H1 (cell line): ENCODE results near the gene MAPK14.

Experiments used
- PHF8 ChIP-seq: fragments of 200-600 bp; sonication (generic); conservative IDR thresholded peaks from 2 replicates; pipeline ENCODE4 v1.7.1; 2012; ENCODE audit warnings: low read depth, mild to moderate bottlenecking, inconsistent platforms, low read length, moderate library complexity
- RAD21 ChIP-seq, 2 experiments: IDR thresholded peaks in 1 of 2; conservative IDR thresholded peaks in 1 of 2; 2 replicates each; pipeline ENCODE4 v1.6.1; 2011; ENCODE audit warnings: low read depth in 2 of 2, low read length in 2 of 2, improper control_type of control experiment in 1 of 2, inconsistent platforms in 1 of 2, mild to moderate bottlenecking in 1 of 2, moderate library complexity in 1 of 2
- TF ChIP-seq, protein P1 (sequence below): IDR thresholded peaks from 2 replicates; pipeline ENCODE4 v1.6.1; 2012; ENCODE audit warnings: inconsistent platforms

DNA sequence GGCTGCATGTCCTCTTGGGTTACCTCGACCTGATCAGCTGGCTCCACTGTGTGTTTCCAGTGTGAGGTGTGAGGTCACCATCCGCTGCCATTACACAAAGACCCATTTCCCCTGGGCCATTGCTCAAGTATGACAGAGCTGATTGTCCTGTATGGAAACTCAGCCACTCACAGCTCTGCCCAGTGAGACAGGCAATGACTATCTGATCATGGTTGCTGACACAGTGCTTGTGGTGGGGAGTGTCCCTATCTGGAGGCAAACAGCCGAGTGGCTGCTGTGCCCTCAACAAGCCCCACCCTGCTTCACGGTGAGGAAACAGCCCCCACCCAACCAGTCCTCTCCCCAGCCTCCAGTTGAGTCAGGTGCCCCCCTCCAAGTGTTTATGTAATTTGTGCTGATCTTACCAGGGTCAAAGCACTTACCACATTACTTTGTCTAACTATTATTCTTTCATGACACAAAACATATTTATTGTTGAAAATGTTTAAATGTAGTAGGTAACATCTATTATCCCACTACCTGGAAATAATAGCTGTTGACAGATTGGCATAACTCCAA lies 91.0 kb downstream of the MAPK14 start:
- TF ChIP-seq PHF8 (no peak), RAD21 (IDR thresholded peaks at IDR 0.05 in 1 of 2, conservative IDR thresholded peaks at IDR 0.05 in 1 of 2; ENCODE audit: low read depth in 2 of 2, low read length in 2 of 2) (no peak)
- TF ChIP-seq, protein P1, sequence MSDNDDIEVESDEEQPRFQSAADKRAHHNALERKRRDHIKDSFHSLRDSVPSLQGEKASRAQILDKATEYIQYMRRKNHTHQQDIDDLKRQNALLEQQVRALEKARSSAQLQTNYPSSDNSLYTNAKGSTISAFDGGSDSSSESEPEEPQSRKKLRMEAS: no peak
